ENCODE results near the gene CENPF.
"Not testable (repeated sequence)": the region's sequence is repeated elsewhere in the genome, so short reads cannot be mapped to it uniquely, and the experiment has no call there.

Gene CENPF

DNA sequence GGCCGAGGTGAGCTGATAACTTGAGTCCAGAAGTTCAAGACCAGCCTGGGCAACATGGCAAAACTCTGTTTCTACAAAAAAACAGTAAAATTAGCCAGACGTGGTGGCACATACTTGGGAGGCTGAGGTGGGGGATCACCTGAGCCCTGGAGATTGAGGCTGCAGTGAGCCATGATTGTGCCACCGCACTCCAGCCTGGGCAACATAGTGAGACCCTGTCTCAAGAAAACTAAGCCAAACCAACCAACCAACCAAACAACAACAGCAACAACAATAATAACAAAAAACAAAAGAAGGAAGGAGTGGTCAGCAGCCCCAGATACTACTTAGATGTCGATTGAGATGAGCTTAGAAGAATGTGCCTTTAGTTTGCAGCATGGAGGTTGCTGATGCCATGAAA is 47.7 kb downstream of the CENPF start:
- peaks cover 9% of the 10 kb centered on the region for H3K36me3 Mint-ChIP-seq
- ATAC-seq (no peak), DNase-seq (ENCODE audit: low spot score in 2 of 2) (no peak)
- no peaks in the 10 kb centered on the region for H3K4me1 Mint-ChIP-seq
- H3K9me3 Mint-ChIP-seq, result no peaks in the 10 kb centered on the region
- H3K4me3 Mint-ChIP-seq, result no peak overlapping the region
- no peak overlapping the region for H3K27ac Mint-ChIP-seq

DNA sequence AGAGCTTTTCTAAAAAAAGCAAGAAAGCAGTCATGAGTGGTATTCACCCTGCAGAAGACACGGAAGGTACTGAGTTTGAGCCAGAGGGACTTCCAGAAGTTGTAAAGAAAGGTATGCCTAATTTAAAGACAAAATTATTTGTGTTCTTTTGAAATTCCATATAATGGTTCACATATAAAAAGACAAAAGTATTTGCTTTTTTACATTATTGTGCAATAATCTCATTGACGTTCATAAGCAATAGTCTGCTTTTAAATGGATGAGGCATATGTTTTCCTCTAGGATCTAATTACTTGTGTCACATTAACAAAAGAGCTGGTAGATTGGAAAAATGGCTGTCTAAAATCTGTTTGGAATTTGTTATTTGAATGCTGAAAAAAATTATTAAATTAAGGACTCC is 54.3 kb downstream of the CENPF start:
- Mint-ChIP-seq H3K4me1 (no peaks in the 10 kb centered on the region), H3K36me3 (peaks cover 7% of the 10 kb centered on the region), H3K4me3 (no peak overlapping the region), H3K9me3 (no peaks in the 10 kb centered on the region), H3K27ac (no peak overlapping the region)
- DNase-seq (ENCODE audit: low spot score in 2 of 2), result no peak
- ATAC-seq, result no peak

- Mint-ChIP-seq H3K27ac (no peak overlapping the region), H3K4me1 (no peaks in the 10 kb centered on the region), H3K36me3 (peaks cover 13% of the 10 kb centered on the region), H3K9me3 (no peaks in the 10 kb centered on the region), H3K4me3 (no peak overlapping the region)
- no peak for ATAC-seq
- no peak for DNase-seq (ENCODE audit: low spot score in 2 of 2)
Measured at GRCh38 chr1:214658175-214658574, 55.2 kb downstream of the CENPF start.

GRCh38 chr1:214658785-214659184 is 55.8 kb downstream of the CENPF start:
- ATAC-seq, result no peak
- DNase-seq (ENCODE audit: low spot score in 2 of 2), result no peak
- Mint-ChIP-seq H3K4me1 (no peaks in the 10 kb centered on the region), H3K4me3 (no peak overlapping the region), H3K27ac (no peak overlapping the region), H3K36me3 (peaks cover 17% of the 10 kb centered on the region), H3K9me3 (no peaks in the 10 kb centered on the region)

DNA sequence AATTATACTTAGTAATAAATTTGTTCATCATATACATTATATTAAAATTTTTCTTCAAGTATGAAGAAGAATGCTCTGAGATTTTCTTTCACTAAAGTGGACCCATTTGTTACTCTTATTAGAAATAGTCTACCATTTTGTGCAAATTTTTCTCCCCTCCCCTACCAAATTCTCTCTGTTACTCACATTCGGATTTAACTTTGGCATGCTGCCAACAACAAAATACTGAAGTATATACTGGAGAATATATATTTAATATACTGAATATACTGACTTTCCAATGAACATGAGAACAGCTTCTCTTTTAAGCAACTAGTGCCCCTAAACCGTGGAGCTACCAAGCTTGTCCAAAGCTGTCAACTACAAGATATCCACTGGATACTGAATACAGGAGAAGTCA is 57.2 kb downstream of the CENPF start:
- no peak overlapping the region for H3K4me3 Mint-ChIP-seq
- DNase-seq (ENCODE audit: low spot score in 2 of 2) (no peak), ATAC-seq (no peak)
- H3K9me3 Mint-ChIP-seq, result no peaks in the 10 kb centered on the region
- H3K36me3 Mint-ChIP-seq, result peaks cover 17% of the 10 kb centered on the region
- H3K27ac Mint-ChIP-seq, result no peak overlapping the region
- H3K4me1 Mint-ChIP-seq, result no peaks in the 10 kb centered on the region

DNA sequence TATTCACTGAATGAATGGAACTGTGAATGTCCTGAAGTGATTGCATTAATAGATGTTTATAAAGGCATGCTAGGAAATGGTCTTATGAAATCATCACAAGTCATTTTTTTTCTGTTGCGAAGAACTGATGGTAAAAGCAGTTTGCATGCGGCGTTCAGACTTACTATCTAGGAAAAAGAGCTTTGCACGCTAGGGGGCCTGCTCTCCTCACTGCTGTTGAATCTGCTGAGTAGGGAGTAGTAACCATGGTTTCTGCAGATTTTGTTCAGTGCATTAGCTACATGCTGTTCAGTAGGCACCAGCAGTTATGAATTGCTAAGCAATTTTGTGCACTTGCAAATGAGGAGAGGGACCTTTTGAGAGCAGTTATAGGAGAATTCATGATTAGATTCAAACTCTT is 57.9 kb downstream of the CENPF start:
- peaks cover 17% of the 10 kb centered on the region for H3K36me3 Mint-ChIP-seq
- no peak overlapping the region for H3K27ac Mint-ChIP-seq
- no peaks in the 10 kb centered on the region for H3K4me1 Mint-ChIP-seq
- no peak overlapping the region for H3K4me3 Mint-ChIP-seq
- no peak for DNase-seq (ENCODE audit: low spot score in 2 of 2)
- ATAC-seq, result no peak
- no peaks in the 10 kb centered on the region for H3K9me3 Mint-ChIP-seq

DNA sequence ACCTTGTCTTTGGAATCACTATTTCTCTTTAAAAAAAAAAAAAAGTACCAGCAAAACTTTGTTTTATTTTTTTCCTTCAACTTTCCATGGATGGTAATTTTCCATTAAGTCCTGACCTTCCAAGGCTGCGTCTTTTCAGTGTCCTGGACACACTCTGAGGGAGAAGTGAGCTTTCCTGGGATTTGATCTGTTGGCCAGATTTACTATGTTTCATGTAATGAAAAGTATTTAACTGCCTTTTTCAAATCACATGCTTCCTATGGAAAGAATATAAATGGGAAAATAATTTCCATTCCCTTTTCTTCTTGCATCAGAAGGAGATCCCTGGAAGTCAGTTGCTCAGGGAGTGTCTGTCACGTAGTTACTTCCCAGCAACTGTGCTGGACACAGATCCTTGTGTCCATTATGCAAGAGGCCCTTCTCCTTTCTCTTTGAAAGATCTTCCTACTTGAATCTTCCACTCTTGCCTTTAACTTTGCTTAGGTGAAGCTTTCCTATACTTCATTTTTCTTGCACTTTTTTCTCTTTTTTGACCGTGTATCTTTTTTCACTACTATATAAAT is 59.3 kb downstream of the CENPF start:
- no peaks in the 10 kb centered on the region for H3K4me1 Mint-ChIP-seq
- no peak overlapping the region for H3K27ac Mint-ChIP-seq
- peaks cover 17% of the 10 kb centered on the region for H3K36me3 Mint-ChIP-seq
- DNase-seq (ENCODE audit: low spot score in 2 of 2), result no peak
- H3K4me3 Mint-ChIP-seq, result no peak overlapping the region
- ATAC-seq, result no peak
- no peaks in the 10 kb centered on the region for H3K9me3 Mint-ChIP-seq

GRCh38 chr1:214664651-214665433 is 61.8 kb downstream of the CENPF start:
- no peak for DNase-seq (ENCODE audit: low spot score in 2 of 2)
- Mint-ChIP-seq H3K27ac (no peak overlapping the region), H3K9me3 (no peaks in the 10 kb centered on the region), H3K36me3 (peaks cover 11% of the 10 kb centered on the region), H3K4me3 (no peak overlapping the region), H3K4me1 (no peaks in the 10 kb centered on the region)
- no peak for ATAC-seq

DNA sequence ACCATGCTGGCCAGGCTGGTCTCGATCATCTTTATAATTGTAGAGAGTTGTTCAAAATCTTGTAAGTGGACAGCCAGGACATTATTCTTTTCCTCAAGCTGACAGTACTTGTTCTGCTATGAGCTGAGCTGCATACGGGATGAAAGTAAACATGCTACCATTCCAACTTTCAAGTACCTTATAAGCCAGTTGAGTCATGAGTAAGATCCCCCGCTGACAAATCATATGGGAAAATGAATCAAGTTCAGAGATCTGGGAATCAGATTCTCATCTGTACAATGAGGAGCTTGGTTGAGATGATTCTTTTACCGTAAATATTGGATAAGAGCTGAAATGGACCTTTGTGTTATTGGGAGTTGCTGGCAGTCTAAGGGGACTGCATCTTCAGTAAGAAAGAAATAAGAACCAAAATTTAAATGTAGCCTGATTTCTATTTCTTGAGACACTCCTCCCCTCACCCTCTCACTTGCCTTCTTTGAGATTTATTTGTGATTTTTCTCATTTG is 62.7 kb downstream of the CENPF start:
- no peak for ATAC-seq
- H3K4me3 Mint-ChIP-seq, result no peak overlapping the region
- no peaks in the 10 kb centered on the region for H3K9me3 Mint-ChIP-seq
- no peak for DNase-seq (ENCODE audit: low spot score in 2 of 2)
- no peaks in the 10 kb centered on the region for H3K4me1 Mint-ChIP-seq
- H3K27ac Mint-ChIP-seq, result no peak overlapping the region
- H3K36me3 Mint-ChIP-seq, result peaks cover 11% of the 10 kb centered on the region

- no peaks in the 10 kb centered on the region for H3K9me3 Mint-ChIP-seq
- H3K36me3 Mint-ChIP-seq, result peaks cover 11% of the 10 kb centered on the region
- DNase-seq (ENCODE audit: low spot score in 2 of 2) (no peak), ATAC-seq (no peak)
- no peak overlapping the region for H3K27ac Mint-ChIP-seq
- no peak overlapping the region for H3K4me3 Mint-ChIP-seq
- no peaks in the 10 kb centered on the region for H3K4me1 Mint-ChIP-seq
Measured at GRCh38 chr1:214666674-214667073, 63.7 kb downstream of the CENPF start.

DNA sequence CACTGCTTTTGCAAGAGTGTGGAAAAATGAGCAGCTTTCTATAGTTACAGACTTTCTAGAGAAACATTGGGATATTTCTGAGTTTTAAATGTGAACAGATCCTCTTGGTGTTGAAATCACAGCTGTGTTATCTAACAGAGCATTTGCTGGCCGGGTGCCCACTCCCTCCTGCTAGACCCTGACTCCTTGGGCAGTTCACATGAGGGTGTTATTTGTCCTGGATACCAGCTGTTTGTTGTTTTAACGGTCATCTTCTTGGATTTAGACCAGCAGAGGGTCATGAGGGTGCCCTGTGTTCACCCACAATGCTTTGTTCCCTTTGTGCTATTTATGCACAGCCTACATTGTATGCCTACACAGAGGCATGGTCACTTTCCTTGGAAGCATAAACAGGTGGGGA is 67.1 kb downstream of the CENPF start:
- DNase-seq (ENCODE audit: low spot score in 2 of 2) (no peak), ATAC-seq (no peak)
- Mint-ChIP-seq H3K36me3 (no peaks in the 10 kb centered on the region), H3K27ac (no peak overlapping the region), H3K9me3 (no peaks in the 10 kb centered on the region), H3K4me1 (no peaks in the 10 kb centered on the region), H3K4me3 (no peak overlapping the region)

DNA sequence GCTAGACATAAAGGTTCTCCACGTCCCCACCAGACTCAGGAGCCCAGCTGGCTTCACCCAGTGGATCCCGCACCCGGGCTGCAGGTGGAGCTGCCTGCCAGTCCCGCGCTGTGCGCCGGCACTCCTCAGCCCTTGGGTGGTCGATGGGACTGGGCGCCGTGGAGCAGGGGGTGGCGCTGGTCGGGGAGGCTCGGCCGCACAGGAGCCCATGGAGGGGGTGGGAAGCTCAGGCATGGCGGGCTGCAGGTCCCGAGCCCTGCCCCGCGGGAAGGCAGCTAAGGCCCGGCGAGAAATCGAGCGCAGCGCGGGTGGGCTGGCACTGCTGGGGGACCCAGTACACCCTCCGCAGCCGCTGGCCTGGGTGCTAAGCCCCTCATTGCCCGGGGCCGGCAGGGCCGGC is 70.0 kb downstream of the CENPF start:
- H3K4me3 Mint-ChIP-seq; H3K36me3 Mint-ChIP-seq; H3K4me1 Mint-ChIP-seq; H3K27ac Mint-ChIP-seq; DNase-seq (ENCODE audit: low spot score in 2 of 2); H3K9me3 Mint-ChIP-seq; ATAC-seq: not testable (repeated sequence)

DNA sequence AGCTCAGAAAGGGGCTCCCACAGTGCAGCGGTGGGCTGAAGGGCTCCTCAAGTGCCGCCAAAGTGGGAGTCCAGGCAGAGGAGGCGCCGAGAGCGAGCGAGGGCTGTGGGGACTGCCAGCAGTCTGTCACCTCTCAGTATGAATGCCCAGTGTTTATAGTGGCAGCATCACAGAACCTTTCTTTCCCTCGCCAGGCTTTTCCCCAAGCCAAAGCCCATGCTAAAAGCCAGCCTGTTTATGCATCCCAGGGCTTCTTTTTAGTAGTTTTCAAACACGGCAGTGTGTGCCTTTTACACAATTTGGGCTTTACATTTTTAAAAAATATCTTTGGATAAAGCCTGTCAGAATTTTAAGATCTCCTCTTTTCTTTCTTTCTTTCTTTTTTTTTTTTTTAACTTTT is 70.6 kb downstream of the CENPF start:
- no peaks in the 10 kb centered on the region for H3K9me3 Mint-ChIP-seq
- no peak overlapping the region for H3K4me3 Mint-ChIP-seq
- no peaks in the 10 kb centered on the region for H3K36me3 Mint-ChIP-seq
- ATAC-seq, result no peak
- no peak for DNase-seq (ENCODE audit: low spot score in 2 of 2)
- no peak overlapping the region for H3K27ac Mint-ChIP-seq
- no peaks in the 10 kb centered on the region for H3K4me1 Mint-ChIP-seq

DNA sequence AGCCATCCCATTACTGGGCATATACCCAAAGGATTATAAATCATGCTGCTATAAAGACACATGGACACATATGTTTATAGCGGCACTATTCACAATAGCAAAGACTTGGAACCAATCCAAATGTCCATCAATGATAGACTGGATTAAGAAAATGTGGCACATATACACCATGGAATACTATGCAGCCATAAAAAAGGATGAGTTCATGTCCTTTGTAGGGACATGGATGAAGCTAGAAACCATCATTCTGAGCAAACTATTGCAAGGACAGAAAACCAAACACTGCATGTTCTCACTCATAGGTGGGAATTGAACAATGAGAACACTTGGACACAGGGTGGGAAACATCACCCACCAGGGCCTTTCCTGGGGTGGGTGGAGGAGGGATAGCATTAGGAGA is 72.5 kb downstream of the CENPF start:
- not testable (repeated sequence) for H3K27ac Mint-ChIP-seq; H3K9me3 Mint-ChIP-seq; H3K4me3 Mint-ChIP-seq; H3K36me3 Mint-ChIP-seq; ATAC-seq; DNase-seq (ENCODE audit: low spot score in 2 of 2); H3K4me1 Mint-ChIP-seq

GRCh38 chr1:214676747-214677146 is 73.8 kb downstream of the CENPF start:
- Mint-ChIP-seq H3K4me1 (no peaks in the 10 kb centered on the region), H3K27ac (no peak overlapping the region), H3K36me3 (no peaks in the 10 kb centered on the region), H3K4me3 (no peak overlapping the region), H3K9me3 (no peaks in the 10 kb centered on the region)
- ATAC-seq (no peak), DNase-seq (ENCODE audit: low spot score in 2 of 2) (no peak)

GRCh38 chr1:214677945-214678344 is 75.0 kb downstream of the CENPF start:
- DNase-seq (ENCODE audit: low spot score in 2 of 2), result no peak
- no peak for ATAC-seq
- no peak overlapping the region for H3K4me3 Mint-ChIP-seq
- H3K27ac Mint-ChIP-seq, result no peak overlapping the region
- no peaks in the 10 kb centered on the region for H3K4me1 Mint-ChIP-seq
- no peaks in the 10 kb centered on the region for H3K9me3 Mint-ChIP-seq
- H3K36me3 Mint-ChIP-seq, result no peaks in the 10 kb centered on the region

Measured in stimulated activated effector memory CD8-positive, alpha-beta T cell treated with anti-CD3 and anti-CD28 coated beads, Interleukin-12 subunit alpha, Interleukin-12 subunit beta, amount 100 ng/mL, for 72 hours (primary cell).